Astrocyte (in vitro differentiated cells and primary cell): Measurements from ENCODE around the gene RNASE13. TPM values are rescaled to one million over a fixed set of nuclear protein-coding genes. Genes with fewer than 3 reads are reported as not detected.

Experiments
- DNase-seq: peaks from one replicate; pipeline ENCODE4 v3.0.0-alpha.2; 2010; ENCODE audit warnings: low read depth
- FAIRE-seq: peaks from 2 replicates; lab custom pipeline; 2011; peaks lifted over from hg19 to GRCh38; lab: Jason Lieb, UNC
- H2AFZ ChIP-seq: 2 replicates; pipeline ENCODE4 v1.6.0; 2012; ENCODE audit warnings: low read depth, low read length, inconsistent platforms
- H3K27ac ChIP-seq: 2 replicates; pipeline ENCODE4 v1.5.1; 2011; ENCODE audit warnings: low read depth, low read length, inconsistent platforms
- H3K27me3 ChIP-seq: 2 replicates; pipeline ENCODE4 v1.6.0; 2011; ENCODE audit warnings: low read length, inconsistent platforms; ENCODE audit not compliant: insufficient read depth
- H3K36me3 ChIP-seq: 2 replicates; pipeline ENCODE4 v1.5.1; 2011; ENCODE audit warnings: low read length, inconsistent platforms; ENCODE audit not compliant: insufficient read depth
- H3K4me1 ChIP-seq: 2 replicates; pipeline ENCODE4 v1.5.1; 2011; ENCODE audit warnings: low read length, inconsistent platforms; ENCODE audit not compliant: insufficient read depth
- H3K4me2 ChIP-seq: 2 replicates; pipeline ENCODE4 v1.6.0; 2012; ENCODE audit warnings: low read length, inconsistent platforms
- H3K4me3 ChIP-seq: 2 replicates; pipeline ENCODE4 v1.5.1; 2011; ENCODE audit warnings: low read depth, mild to moderate bottlenecking, low read length, inconsistent platforms; ENCODE audit not compliant: insufficient read depth
- H3K79me2 ChIP-seq: 2 replicates; pipeline ENCODE4 v1.6.0; 2012; ENCODE audit warnings: mild to moderate bottlenecking, low read length, inconsistent platforms; ENCODE audit not compliant: insufficient read depth
- H3K9ac ChIP-seq: 2 replicates; pipeline ENCODE4 v1.6.0; 2012; ENCODE audit warnings: mild to moderate bottlenecking, low read length, inconsistent platforms
- H3K9me3 ChIP-seq: 2 replicates; pipeline ENCODE4 v1.5.1; 2012; ENCODE audit warnings: low read depth, mild to moderate bottlenecking, low read length, inconsistent platforms; ENCODE audit not compliant: insufficient read depth
- H4K20me1 ChIP-seq: 2 replicates; pipeline ENCODE4 v1.6.0; 2012; ENCODE audit warnings: low read length, inconsistent platforms; ENCODE audit not compliant: insufficient read depth
- H3K27ac Mint-ChIP-seq: one replicate; pipeline ENCODE4 v1.8.0; 2021; ENCODE audit warnings: mild to moderate bottlenecking, mixed read lengths; ENCODE audit not compliant: unreplicated experiment
- H3K27me3 Mint-ChIP-seq: one replicate; pipeline ENCODE4 v1.8.0; 2021; ENCODE audit warnings: low read depth, mixed read lengths; ENCODE audit not compliant: unreplicated experiment
- H3K36me3 Mint-ChIP-seq: one replicate; pipeline ENCODE4 v1.8.0; 2021; ENCODE audit warnings: low read depth, mixed read lengths; ENCODE audit not compliant: unreplicated experiment
- H3K4me1 Mint-ChIP-seq: one replicate; pipeline ENCODE4 v1.8.0; 2021; ENCODE audit warnings: low read depth, mixed read lengths; ENCODE audit not compliant: unreplicated experiment
- H3K4me3 Mint-ChIP-seq: one replicate; pipeline ENCODE4 v1.8.0; 2021; ENCODE audit warnings: mild to moderate bottlenecking, moderate library complexity, mixed read lengths; ENCODE audit not compliant: unreplicated experiment
- H3K9me3 Mint-ChIP-seq: one replicate; pipeline ENCODE4 v1.8.0; 2021; ENCODE audit warnings: mild to moderate bottlenecking, mixed read lengths; ENCODE audit not compliant: unreplicated experiment
- CTCF ChIP-seq: IDR thresholded peaks from 2 replicates; pipeline ENCODE4 v1.5.1; 2011; ENCODE audit warnings: low read depth, mild to moderate bottlenecking, inconsistent platforms, low read length, moderate library complexity; ENCODE audit not compliant: insufficient read depth
- EZH2 ChIP-seq: IDR thresholded peaks from 2 replicates; pipeline ENCODE4 v1.6.1; 2012; ENCODE audit warnings: mild to moderate bottlenecking, low read length, inconsistent platforms; ENCODE audit not compliant: insufficient read depth
- total RNA-seq: library from RNA; stranded (reverse); gene quantifications from 2 replicates; pipeline ENCODE4 v1.2.1, GENCODE V29; 2021

RNASE13 gene
- total RNA-seq, 1 donor from 2014 or later = not detected

- peaks cover 57% of the 10 kb centered on the region for H4K20me1 ChIP-seq
- H3K36me3 ChIP-seq = peaks cover 38% of the 10 kb centered on the region
- H3K27me3 Mint-ChIP-seq = no peaks in the 10 kb centered on the region
- H3K9ac ChIP-seq = peak overlapping the region; percentile 98
- peaks cover 21% of the 10 kb centered on the region for H3K4me1 Mint-ChIP-seq
- H3K79me2 ChIP-seq = peaks cover 49% of the 10 kb centered on the region
- no peak for TF ChIP-seq CTCF
- TF ChIP-seq EZH2 = no peak
- H3K9me3 Mint-ChIP-seq = no peaks in the 10 kb centered on the region
- peak overlapping the region; percentile 98 for H3K27ac Mint-ChIP-seq
- DNase-seq (no peak), FAIRE-seq (no peak)
- no peaks in the 10 kb centered on the region for H3K27me3 ChIP-seq
- no peaks in the 10 kb centered on the region for H3K9me3 ChIP-seq
- peak overlapping the region; percentile 94 for H3K4me3 Mint-ChIP-seq
- peak overlapping the region; percentile 99 for H3K4me2 ChIP-seq
- H2AFZ ChIP-seq = no peak overlapping the region
- H3K4me1 ChIP-seq = peaks cover 32% of the 10 kb centered on the region
- peaks cover 21% of the 10 kb centered on the region for H3K36me3 Mint-ChIP-seq
- H3K4me3 ChIP-seq = peak overlapping the region; percentile 62
- H3K27ac ChIP-seq = peak overlapping the region; percentile 97
Observed at GRCh38 chr14:21072781-21073339, 38.3 kb upstream of the RNASE13 start.

GRCh38 chr14:21072031-21072473, 37.4 kb upstream of the RNASE13 start:
- Histone ChIP-seq H4K20me1 (peaks cover 49% of the 10 kb centered on the region), H3K4me2 (peak overlapping the region; percentile 99), H3K4me1 (peaks cover 32% of the 10 kb centered on the region), H3K27me3 (no peaks in the 10 kb centered on the region), H3K27ac (peak overlapping the region; percentile 97), H3K79me2 (peaks cover 49% of the 10 kb centered on the region), H3K9me3 (no peaks in the 10 kb centered on the region), H2AFZ (no peak overlapping the region), H3K9ac (peak overlapping the region; percentile 98), H3K36me3 (peaks cover 31% of the 10 kb centered on the region), H3K4me3 (peak overlapping the region; percentile 62)
- peak overlapping the region; percentile 98 for H3K27ac Mint-ChIP-seq
- H3K27me3 Mint-ChIP-seq = no peaks in the 10 kb centered on the region
- H3K9me3 Mint-ChIP-seq = no peaks in the 10 kb centered on the region
- peaks cover 26% of the 10 kb centered on the region for H3K4me1 Mint-ChIP-seq
- DNase-seq (peak; percentile 68), FAIRE-seq (peak; percentile 67)
- no peak for TF ChIP-seq CTCF
- no peak for TF ChIP-seq EZH2
- peak overlapping the region; percentile 94 for H3K4me3 Mint-ChIP-seq
- H3K36me3 Mint-ChIP-seq = peaks cover 21% of the 10 kb centered on the region
